K562 (cell line): ENCODE results near the gene ASB14. TPM values are rescaled to one million over a fixed set of nuclear protein-coding genes. Genes with fewer than 3 reads are reported as not detected.
A peak's percentile ranks its signal among the peaks of the same experiment; 100 is the strongest.
"Not testable (repeated sequence)": the region's sequence is repeated elsewhere in the genome, so short reads cannot be mapped to it uniquely, and the experiment has no call there.

Experiments used
- ATAC-seq: fragments of 200-7000 bp; cut with Tn5 transposase; 3 replicates; pipeline ENCODE4 v1.9.1; 2020; ENCODE audit warnings: moderate library complexity
- BruUV-seq: library from RNA; stranded (reverse); fragments of 400-500 nt; replicated peaks from 2 replicates; lab custom pipeline; 2021; lab: Mats Ljungman, UMichigan
- CTCF ChIA-PET: fragments of 300-600 bp; formaldehyde crosslinking; extraction: SDS; loops from one replicate; lab custom pipeline; 2021; ENCODE audit warnings: low intra/inter-chr PET ratio; lab: Yijun Ruan, JAX
- POLR2A ChIA-PET: fragments of 300-600, 350-650 bp; sonication (Branson Sonifier 250); formaldehyde crosslinking; extraction: SDS; loops from one replicate; lab custom pipeline; 2021; ENCODE audit warnings: antibody characterized with exemption, inconsistent platforms; lab: Yijun Ruan, JAX
- DNase-seq, 4 experiments: peaks; one replicate each; pipeline versions ENCODE4 v3.0.0 to v3.0.0-alpha.2; 2011 to 2018; ENCODE audit warnings: low spot score in 3 of 4, mixed read lengths in 3 of 4; ENCODE audit errors: extremely low read depth in 1 of 4
- FAIRE-seq: peaks from 2 replicates; lab custom pipeline; 2011; peaks lifted over from hg19 to GRCh38; lab: Jason Lieb, UNC
- H2AFZ ChIP-seq: 2 replicates; pipeline ENCODE4 v1.6.0; 2011; ENCODE audit warnings: low read depth, low read length, control low read depth, inconsistent platforms
- H3K27ac ChIP-seq: fragments of 200-600 bp; 3 replicates; pipeline ENCODE4 v1.8.0; 2011; ENCODE audit warnings: low read depth, mild to moderate bottlenecking, control low read depth, inconsistent platforms, low read length, moderate library complexity, mixed read lengths; ENCODE audit errors: extremely low read depth
- H3K27me3 ChIP-seq, 2 experiments: fragments of 300-600 bp in 1 of 2; 2 replicates in 1 of 2; 3 replicates in 1 of 2; pipeline versions ENCODE4 v1.6.0 to v1.8.0; 2011; ENCODE audit warnings: inconsistent platforms in 2 of 2, low read length in 2 of 2, mild to moderate bottlenecking in 1 of 2, mixed read lengths in 1 of 2, moderate library complexity in 1 of 2; ENCODE audit not compliant: control insufficient read depth in 2 of 2, insufficient read depth in 2 of 2
- H3K36me3 ChIP-seq: fragments of 300-600 bp; 3 replicates; pipeline ENCODE4 v1.8.0; 2011; ENCODE audit warnings: mild to moderate bottlenecking, low read length, inconsistent platforms; ENCODE audit not compliant: control insufficient read depth, insufficient read depth
- H3K4me1 ChIP-seq, 2 experiments: fragments of 200-600 bp in 1 of 2; replicated peaks in 1 of 2; 2 replicates in 1 of 2; 3 replicates in 1 of 2; pipeline versions ENCODE4 v1.5.1 to v1.8.0; 2011; ENCODE audit warnings: inconsistent platforms in 2 of 2, low read length in 2 of 2, mild to moderate bottlenecking in 1 of 2, mixed read lengths in 1 of 2, moderate library complexity in 1 of 2; ENCODE audit not compliant: control insufficient read depth in 2 of 2, insufficient read depth in 2 of 2
- H3K4me2 ChIP-seq: 2 replicates; pipeline ENCODE4 v1.6.1; 2011; ENCODE audit warnings: low read length, control low read depth, inconsistent platforms, mixed read lengths; ENCODE audit not compliant: insufficient read depth
- H3K4me3 ChIP-seq: fragments of 200-600 bp; sonication (generic), shearing (Covaris generic); 2 replicates; pipeline ENCODE4 v1.5.1; 2016; ENCODE audit warnings: control low read depth, inconsistent platforms
- H3K79me2 ChIP-seq: fragments of 200-600 bp; 3 replicates; pipeline ENCODE4 v1.8.0; 2011; ENCODE audit warnings: low read length, inconsistent platforms; ENCODE audit not compliant: control insufficient read depth, insufficient read depth
- H3K9ac ChIP-seq, 2 experiments: 2 replicates each; pipeline versions ENCODE4 v1.6.0 to v1.6.1; 2011; ENCODE audit warnings: low read depth in 2 of 2, low read length in 2 of 2, control low read depth in 1 of 2, inconsistent platforms in 1 of 2, mild to moderate bottlenecking in 1 of 2, mixed read lengths in 1 of 2; ENCODE audit not compliant: insufficient read depth in 1 of 2
- H3K9me1 ChIP-seq: one replicate; pipeline ENCODE4 v1.6.0; 2011; ENCODE audit warnings: inconsistent platforms, mild to moderate bottlenecking, low read length, moderate library complexity; ENCODE audit not compliant: control insufficient read depth, insufficient read depth
- H3K9me3 ChIP-seq: replicated peaks from 2 replicates; pipeline ENCODE4 v1.5.1; 2011; ENCODE audit warnings: low read depth, low read length, inconsistent platforms; ENCODE audit not compliant: control insufficient read depth, insufficient read depth
- H4K20me1 ChIP-seq: replicated peaks from 2 replicates; pipeline ENCODE4 v1.6.1; 2011; ENCODE audit warnings: low read length, inconsistent platforms, mixed read lengths; ENCODE audit not compliant: control insufficient read depth, insufficient read depth
- BCOR ChIP-seq: fragments of 450-650 bp; IDR thresholded peaks from 2 replicates; pipeline ENCODE4 v1.6.1; 2016
- BRCA1 ChIP-seq, 2 experiments: fragments of 450-650 bp in 1 of 2; sonication (generic) in 1 of 2; formaldehyde crosslinking in 1 of 2; IDR thresholded peaks; 2 replicates each; pipeline versions ENCODE4 v1.5.0 to v1.6.1; 2017 to 2020; ENCODE audit warnings: mild to moderate bottlenecking in 1 of 2, missing genetic modification reagents in 1 of 2
- EHMT2 ChIP-seq: fragments of 450-650 bp; IDR thresholded peaks from 2 replicates; pipeline ENCODE4 v1.6.1; 2018; ENCODE audit warnings: antibody characterized with exemption
- GTF2A2 ChIP-seq: IDR thresholded peaks from 2 replicates; pipeline ENCODE4 v1.6.1; 2016; ENCODE audit warnings: mild to moderate bottlenecking, missing genetic modification characterization, missing compliant biosample characterization
- MED1 ChIP-seq: sonication (generic); formaldehyde crosslinking; IDR thresholded peaks from 2 replicates; pipeline ENCODE4 v1.8.1; 2023; ENCODE audit warnings: missing genetic modification reagents, borderline replicate concordance
- PTBP1 ChIP-seq: fragments of 200-400 bp; formaldehyde crosslinking; IDR thresholded peaks from 2 replicates; pipeline ENCODE4 v1.6.1; 2017; ENCODE audit warnings: low read depth, low read length
- SAP30 ChIP-seq: fragments of 200-600 bp; sonication (generic); IDR thresholded peaks from 2 replicates; pipeline ENCODE4 v1.6.1; 2012; ENCODE audit warnings: borderline replicate concordance, low read depth, mild to moderate bottlenecking, moderate library complexity, low read length, control low read depth, inconsistent platforms; ENCODE audit not compliant: insufficient read depth, poor library complexity, severe bottlenecking
- ZBTB8A ChIP-seq: fragments of 450-650 bp; IDR thresholded peaks from 2 replicates; pipeline ENCODE4 v1.6.1; 2018; ENCODE audit warnings: mild to moderate bottlenecking, moderate library complexity; ENCODE audit not compliant: partially characterized antibody
- ZNF224 ChIP-seq: sonication (generic); formaldehyde crosslinking; IDR thresholded peaks from 2 replicates; pipeline ENCODE4 v1.8.0; 2022; ENCODE audit warnings: mild to moderate bottlenecking, missing genetic modification reagents
- ZNF507 ChIP-seq: conservative IDR thresholded peaks from 2 replicates; pipeline ENCODE4 v1.6.1; 2017; ENCODE audit warnings: missing genetic modification characterization, missing compliant biosample characterization
- WGBS: fragments of 100-300 bp; shearing (Covaris generic); methylation state at CpG from one replicate; pipeline ENCODE4 v1.1.6; 2016; ENCODE audit warnings: low coverage, mixed read lengths; ENCODE audit not compliant: insufficient coverage; ENCODE audit errors: missing lambda C conversion rate; 5-methylcytosine and 5-hydroxymethylcytosine counted together
- in situ Hi-C: fragments of 300-500 bp; cut with MboI; formaldehyde crosslinking; loops from 4 replicates; pipeline ENCODE4 v1.15.0; 2018; ENCODE audit warnings: inconsistent platforms, mixed read lengths
- intact Hi-C: fragments of 100-400 bp; cut with micrococcal nuclease; formaldehyde crosslinking; loops from 2 replicates; pipeline ENCODE4 v1.14.2; 2022
- polyA plus RNA-seq, 8 experiments: library from polyadenylated mRNA; depleted of rRNA in 4 of 8; stranded (reverse) in 5 of 8; unstranded in 3 of 8; fragments of >200 nt; fragmentation: Nextera tagmentation in 2 of 8; fragmentation: Illumina TruSeq in 1 of 8; extraction: Ambion mirVana in 2 of 8; extraction: Trizol in 1 of 8; gene quantifications; 2 replicates each; pipeline versions ENCODE4 v1.2.1 to v1.2.3, GENCODE V29; 2011 to 2014; ENCODE audit warnings: inconsistent platforms in 1 of 8, missing spikeins in 1 of 8
- total RNA-seq, 7 experiments: library from RNA; depleted of rRNA in 6 of 7; stranded (reverse); fragments of >200 nt in 6 of 7; fragmentation: Illumina TruSeq in 2 of 7; extraction: Trizol in 2 of 7; gene quantifications; 2 replicates each; pipeline versions ENCODE4 v1.2.1 to v1.2.3, GENCODE V29; 2011 to 2021; ENCODE audit warnings: low replicate concordance in 1 of 7

ASB14 gene
- total and polyA plus RNA-seq, 9 of the 15 experiments (the other 6 are each of a cell fraction or from before 2014, with no cell fraction given): 0.01 to 0.07 TPM; not detected in 7

GRCh38 chr3:57331078-57331610, 38.7 kb upstream of the ASB14 start (continued):
- no peak for TF ChIP-seq MED1 (CRISPR knock-in tag)
- no peak for TF ChIP-seq ZBTB8A
- TF ChIP-seq PTBP1: no peak
- no peak for TF ChIP-seq ZNF224 (CRISPR knock-in tag)
- TF ChIP-seq GTF2A2: no peak
- TF ChIP-seq EHMT2: no peak
- no peak for TF ChIP-seq SAP30
- TF ChIP-seq BRCA1 (IDR thresholded peaks at IDR 0.05): no peak
- TF ChIP-seq BRCA1 (CRISPR knock-in tag; IDR thresholded peaks at IDR 0.05): no peak
- no peak for TF ChIP-seq BCOR
- TF ChIP-seq, all 486 proteins: peak for 0

GRCh38 chr3:57326498-57326897, 34.0 kb upstream of the ASB14 start:
- ATAC-seq, H3K9me1 ChIP-seq, H2AFZ ChIP-seq, BruUV-seq, H3K4me1 ChIP-seq, POLR2A ChIA-PET, H3K4me2 ChIP-seq, in situ Hi-C loops, CTCF ChIA-PET, FAIRE-seq, H3K9ac ChIP-seq, H3K4me3 ChIP-seq, H3K27ac ChIP-seq, H3K79me2 ChIP-seq, H4K20me1 ChIP-seq, H3K27me3 ChIP-seq, H3K36me3 ChIP-seq, DNase-seq, H3K9me3 ChIP-seq, intact Hi-C loops: not testable (repeated sequence)
- peak; percentile 92 for TF ChIP-seq ZNF507 (tag)
- WGBS: 20% methylated on average over 1 of the region's 1 CpG
